Adipose tissue (tissue), 3 donors: ENCODE measurements around the gene OR10J5. TPM values are rescaled to one million over a fixed set of nuclear protein-coding genes. Genes with fewer than 3 reads are reported as not detected.

ENCODE experiments used
- H3K27ac ChIP-seq: one replicate; pipeline ENCODE4 v1.5.1; 2013; ENCODE audit warnings: low read depth, low read length
- WGBS, 3 donors: extraction: QIAGEN DNeasy Blood & Tissue Kit; methylation state at CpG; one replicate each; pipeline ENCODE4 v1.1.7; 2013; 5-methylcytosine and 5-hydroxymethylcytosine counted together
- polyA plus RNA-seq, 3 donors: library from polyadenylated mRNA; stranded (reverse); fragments of 200-250 nt; gene quantifications; one replicate each; pipeline ENCODE4 v1.2.3, GENCODE V29; 2013
- donor health status: healthy with polysubstance abuse.
- donor health status: Bipolar disorder and iron deficiency.
- donor health status: healthy.

Gene OR10J5
- polyA plus RNA-seq, 3 donors = not detected

DNA sequence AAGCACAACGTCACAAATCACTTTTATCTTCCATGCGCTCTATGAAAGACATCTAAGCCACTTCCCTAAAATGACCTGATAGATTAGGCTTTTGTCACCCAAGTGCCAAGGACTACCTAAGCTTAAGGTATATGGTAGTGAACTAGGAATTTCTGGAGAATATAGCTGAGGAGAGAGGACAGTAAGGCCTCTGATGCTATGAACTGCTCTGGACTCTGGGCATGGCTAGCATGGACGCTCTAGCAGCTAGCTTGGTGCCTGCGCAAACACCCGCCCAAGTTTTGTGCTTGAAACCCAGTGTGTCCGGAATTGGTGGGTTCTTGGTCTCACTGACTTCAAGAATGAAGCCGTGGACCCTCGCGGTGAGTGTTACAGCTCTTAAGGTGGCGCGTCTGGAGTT lies 42.5 kb downstream of the OR10J5 start:
- WGBS, 3 donors = 68 to 85% (median 83%) methylated on average over 7 to 11 of the region's 11 CpGs
- no peak overlapping the region for H3K27ac ChIP-seq

DNA sequence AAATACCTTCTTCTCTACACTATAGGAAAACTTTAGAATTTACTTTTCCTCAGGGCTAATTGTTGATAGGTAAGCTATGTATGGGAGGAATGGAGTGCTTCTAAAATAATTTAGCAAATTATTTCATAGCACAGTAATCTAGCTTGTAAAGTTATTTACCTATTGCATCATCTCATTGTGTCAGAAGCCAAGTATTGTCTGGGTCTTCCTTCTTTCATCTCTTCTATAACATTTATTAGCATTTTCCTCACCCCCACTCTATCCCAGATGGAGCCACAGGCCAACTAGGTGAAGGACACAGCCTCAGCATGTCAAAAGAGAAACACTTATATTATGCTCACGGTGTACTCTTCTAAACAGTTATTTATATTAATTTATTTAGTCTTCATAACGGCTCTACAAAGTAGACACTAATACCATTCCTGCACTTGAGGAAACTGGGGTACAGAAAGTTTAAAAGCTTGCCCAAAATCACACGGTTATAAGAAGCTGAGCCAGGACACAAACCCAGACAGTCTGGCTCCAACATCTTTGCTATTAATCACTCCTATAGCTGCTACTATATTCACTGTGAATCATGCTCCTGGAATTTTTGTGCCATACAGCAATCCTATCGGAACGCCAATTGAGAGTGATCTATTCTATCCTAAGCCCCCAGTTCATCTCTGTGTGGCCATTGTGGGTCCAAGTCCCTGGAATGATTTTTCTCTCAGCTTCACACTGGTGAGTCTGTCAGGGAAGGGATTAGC lies 43.1 kb downstream of the OR10J5 start:
- no peak overlapping the region for H3K27ac ChIP-seq
- 60 to 73% (median 69%) methylated on average over 5 of the region's 5 CpGs for WGBS, 3 donors

Other genes starting within 250 kb of the OR10J5 start
- under 1 TPM in 2 of 3 donors, not detected in 1; 0.52 to 0.90 TPM for gene FCER1A, start 233.7 kb downstream of the OR10J5 start, polyA plus RNA-seq
- not detected for gene OR10J4, start 103.8 kb downstream of the OR10J5 start, polyA plus RNA-seq
- not detected for gene OR10J1, start 96.3 kb downstream of the OR10J5 start, polyA plus RNA-seq
- under 1 TPM in 1 of 3 donors, not detected in 2; 0.55 TPM for gene APCS, start 51.8 kb upstream of the OR10J5 start, polyA plus RNA-seq
- 1 to 10 TPM in 1 of 3 donors, under 1 TPM in 1, not detected in 1; 0.07 to 4.6 TPM for gene CRP, start 178.6 kb upstream of the OR10J5 start, polyA plus RNA-seq
- gene DUSP23, start 245.0 kb upstream of the OR10J5 start, polyA plus RNA-seq = 100 to 1,000 TPM in 1 of 3 donors, 10 to 100 TPM in 2; 83.6 to 111 (median 90.2) TPM